GM19023 (cell line): ENCODE measurements around the gene SNX2.
"Not testable (repeated sequence)": the region's sequence is repeated elsewhere in the genome, so short reads cannot be mapped to it uniquely, and the experiment has no call there.

Experiments
- ATAC-seq: cut with Tn5 transposase; IDR thresholded peaks from one replicate; pipeline ENCODE4 v1.9.1; 2021; ENCODE audit warnings: mild to moderate bottlenecking, moderate library complexity; ENCODE audit not compliant: unreplicated experiment

Gene SNX2

DNA sequence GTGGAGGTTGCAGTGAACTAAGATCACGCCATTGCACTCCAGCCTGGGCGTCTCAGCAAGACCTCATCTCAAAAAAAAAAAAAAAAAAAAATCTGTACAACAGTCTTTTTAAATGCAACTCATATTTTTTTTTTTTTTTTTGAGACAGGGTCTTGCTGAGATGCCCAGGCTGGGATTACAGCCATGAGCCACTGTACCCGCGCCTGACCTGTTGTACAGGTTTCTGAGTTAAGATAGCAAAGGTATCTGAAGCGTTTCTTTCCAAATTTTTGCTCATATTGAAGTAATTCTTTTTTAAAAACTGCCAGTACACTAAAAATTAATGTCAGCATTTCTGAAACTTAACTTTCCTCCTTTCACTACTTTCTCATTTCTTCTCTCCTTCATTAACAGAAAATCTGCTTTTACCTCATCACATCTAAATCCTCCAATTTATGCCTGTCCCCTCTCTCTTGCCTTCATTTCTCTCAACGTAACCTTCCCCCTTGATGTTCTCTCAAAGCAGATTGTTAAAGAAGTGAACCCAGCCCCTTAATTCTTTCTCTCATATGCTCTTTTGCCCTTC lies 67.2 kb downstream of the SNX2 start:
- no peak for ATAC-seq

DNA sequence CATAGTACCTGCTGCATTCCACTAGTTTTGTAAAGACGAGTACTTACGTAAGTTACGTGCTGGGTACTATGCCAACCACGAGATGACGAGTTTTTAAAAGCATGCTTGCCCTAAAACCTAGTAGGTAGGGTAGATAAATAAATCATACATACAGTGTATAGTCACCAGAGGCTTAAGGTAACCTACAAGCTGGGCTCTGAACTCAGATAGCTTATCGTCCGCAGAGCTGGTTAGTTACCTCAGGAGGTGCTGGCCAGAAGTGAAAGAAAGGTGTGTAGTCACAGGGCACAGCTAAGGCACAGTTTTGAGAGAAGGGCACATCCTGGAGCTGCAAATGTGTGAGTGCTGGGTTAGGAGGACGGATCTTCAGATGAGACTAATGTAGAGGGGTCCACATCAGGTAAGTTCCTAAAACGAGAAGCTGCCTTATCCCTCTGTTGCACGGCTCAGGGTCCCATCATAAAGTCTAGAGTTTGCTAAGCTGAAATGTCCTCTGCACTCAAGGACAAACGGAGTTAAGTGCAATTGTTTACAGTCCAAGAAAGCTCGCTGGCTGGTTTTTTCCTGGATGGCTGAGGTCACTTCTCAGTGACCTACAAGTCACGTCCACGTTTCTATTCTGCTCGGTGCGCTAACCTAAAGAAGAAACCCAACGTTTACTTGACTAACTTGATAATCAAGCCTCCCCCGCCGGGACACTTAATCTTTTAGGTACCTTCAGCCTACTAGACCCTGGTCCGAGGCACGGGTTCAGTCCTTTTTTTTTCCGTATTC lies 69.4 kb downstream of the SNX2 start:
- ATAC-seq = no peak

DNA sequence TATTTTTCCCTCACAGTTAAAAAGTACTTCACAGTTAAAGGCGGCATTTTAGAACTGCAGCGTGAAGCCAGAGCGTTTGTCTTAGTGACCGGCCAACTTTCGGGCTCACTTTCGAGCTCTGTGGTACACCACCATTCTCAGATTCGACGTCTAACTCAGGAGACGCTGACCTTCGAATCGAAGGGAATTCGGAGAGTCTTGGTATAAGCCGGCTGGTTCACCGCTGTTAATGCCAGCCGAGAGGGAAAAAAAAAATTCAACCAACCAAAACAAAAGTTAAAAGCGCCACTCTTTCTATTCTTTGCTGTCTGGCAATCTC lies 70.0 kb downstream of the SNX2 start:
- ATAC-seq = peak; percentile 48

DNA sequence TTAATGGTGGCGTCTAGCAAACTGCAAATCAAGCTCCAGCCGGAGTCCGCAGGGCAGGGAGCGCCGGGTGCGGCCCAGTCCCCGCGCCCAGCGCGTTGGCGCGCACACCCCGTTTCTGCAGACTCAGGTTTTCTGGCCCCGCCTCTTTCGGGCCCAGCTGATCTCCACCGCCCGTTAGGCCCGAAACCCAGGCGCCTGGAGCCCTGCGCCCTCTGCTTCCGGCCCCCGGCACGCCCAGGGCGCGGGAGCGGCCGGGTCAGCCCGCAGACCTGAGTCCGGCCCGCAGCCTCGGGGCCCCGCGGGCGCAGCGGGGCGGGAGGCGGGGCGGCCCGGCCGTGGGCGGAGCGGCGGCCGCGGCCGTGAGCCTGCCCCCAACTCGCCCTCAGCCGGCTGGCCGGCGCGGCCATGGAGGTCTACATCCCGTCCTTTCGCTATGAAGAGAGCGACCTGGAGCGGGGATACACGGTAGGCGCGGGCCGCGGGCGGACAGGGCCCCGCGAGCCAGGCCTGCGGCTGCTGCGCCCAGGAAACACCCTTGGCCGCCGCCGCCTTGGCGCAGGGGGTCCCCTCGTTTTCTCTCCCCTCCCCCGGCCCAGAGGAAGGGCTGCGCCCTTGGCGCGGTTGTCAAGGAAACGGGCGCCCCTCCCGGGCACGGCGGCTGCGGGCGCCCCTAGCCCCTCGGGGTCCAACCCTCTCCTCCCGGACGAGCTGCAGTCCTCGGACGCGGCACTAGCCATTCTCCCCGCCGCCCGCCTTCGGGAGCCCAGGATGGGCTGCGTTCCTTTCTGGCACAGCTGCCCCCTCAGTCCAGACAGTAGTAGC lies 70.6 kb downstream of the SNX2 start, which contains the start of gene SNX24:
Gene SNX24 (plus strand): TSS at position 385 of the 822 bp plus-strand sequence. CDS start 21 bp downstream, at position 406.
- peak; percentile 83 for ATAC-seq

DNA sequence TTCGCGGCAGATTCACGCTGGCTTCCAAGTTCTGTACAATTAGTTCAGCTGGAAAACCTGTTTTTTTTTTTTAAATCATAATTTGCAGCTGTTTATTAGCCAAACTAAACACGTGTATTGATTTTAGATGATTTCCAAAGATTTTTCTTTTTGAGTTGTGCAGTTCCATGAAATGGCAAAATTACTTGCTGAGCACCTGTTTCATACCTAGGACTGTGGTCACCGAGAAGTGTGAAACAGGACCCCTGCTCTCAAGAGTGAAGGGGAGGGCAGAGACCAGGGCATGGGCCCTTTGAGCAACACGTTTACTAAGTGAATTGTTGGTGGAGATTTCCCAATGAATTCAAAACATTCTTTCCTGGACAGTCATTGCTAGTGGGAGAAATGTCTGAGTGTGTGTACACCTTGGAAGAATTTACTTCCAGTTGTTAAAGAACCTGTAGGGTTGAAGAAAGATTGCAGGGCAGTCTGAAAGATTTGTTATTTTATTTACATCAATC lies 71.2 kb downstream of the SNX2 start:
- no peak for ATAC-seq

DNA sequence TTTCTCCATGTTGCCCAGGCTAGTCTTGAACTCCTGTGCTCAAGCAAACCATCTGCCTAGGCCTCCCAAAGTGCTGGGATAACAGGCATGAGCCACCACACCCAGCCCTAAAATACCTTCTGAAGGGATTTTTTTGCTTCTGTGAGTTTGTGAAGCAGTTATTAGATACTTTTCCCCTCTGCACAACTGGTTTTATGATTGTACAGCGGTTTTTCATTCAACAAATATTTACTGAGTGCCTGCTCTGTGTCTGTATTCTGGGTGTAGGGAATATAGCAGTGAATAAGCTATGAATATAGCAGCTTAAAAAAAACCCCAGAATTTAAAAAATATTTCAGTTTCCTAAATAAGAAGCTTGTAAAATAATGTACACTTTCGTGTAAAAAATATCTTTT lies 72.8 kb downstream of the SNX2 start:
- no peak for ATAC-seq

DNA sequence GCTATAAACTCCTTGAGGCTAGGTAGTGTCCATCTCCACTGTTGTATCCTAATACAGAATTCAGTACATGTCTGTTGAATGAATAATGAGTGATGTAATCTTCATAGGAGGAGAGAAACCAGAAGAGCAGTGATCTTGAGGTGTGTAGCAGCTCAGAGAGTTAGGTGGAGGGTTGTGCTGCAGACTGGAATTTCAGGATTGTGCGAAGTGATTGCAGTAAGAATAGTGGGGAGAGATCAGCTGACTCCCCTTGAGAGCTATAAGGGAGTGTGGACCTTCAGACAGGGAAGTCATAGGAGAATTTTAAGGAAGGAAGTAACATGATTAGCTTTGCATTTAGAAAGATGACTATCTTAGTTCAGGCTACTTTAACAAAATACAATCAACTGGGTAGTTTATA lies 74.9 kb downstream of the SNX2 start:
- no peak for ATAC-seq

DNA sequence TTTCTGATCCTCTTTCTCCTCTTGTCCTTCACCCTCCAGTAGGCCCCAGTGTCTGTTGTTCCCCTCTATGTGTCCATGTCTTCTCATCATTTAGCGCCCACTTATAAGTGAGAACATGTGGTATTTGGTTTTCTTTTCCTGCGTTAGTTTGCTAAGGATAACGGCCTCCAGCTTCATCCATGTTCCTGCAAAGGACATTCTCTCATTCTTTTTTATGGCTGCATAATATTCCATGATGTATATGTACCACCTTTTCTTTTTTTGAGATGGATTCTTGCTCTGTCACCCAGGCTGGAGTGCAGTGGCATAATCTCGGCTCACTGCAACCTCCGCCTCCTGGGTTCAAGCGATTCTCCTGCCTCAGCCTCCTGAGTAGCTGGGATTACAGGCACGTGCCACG lies 82.7 kb downstream of the SNX2 start:
- not testable (repeated sequence) for ATAC-seq

DNA sequence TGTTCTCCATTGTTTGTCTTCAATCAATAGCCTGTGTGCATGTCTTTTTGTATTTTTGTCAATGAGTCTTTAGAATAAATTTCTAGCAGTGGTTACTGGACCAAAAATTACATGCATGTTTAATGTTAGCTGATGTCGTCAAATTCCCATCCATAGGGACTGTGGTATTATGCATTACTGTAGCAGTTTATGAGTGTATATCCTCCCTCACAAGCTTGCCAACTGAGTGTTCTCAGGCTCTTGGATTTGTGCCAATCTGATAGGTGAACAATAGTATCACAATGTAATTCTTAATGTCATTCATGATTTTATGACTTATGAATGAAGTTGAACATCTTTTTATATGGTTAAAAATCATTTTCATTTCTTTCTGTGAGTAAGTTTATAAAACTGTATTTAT lies 83.6 kb downstream of the SNX2 start:
- ATAC-seq = no peak

DNA sequence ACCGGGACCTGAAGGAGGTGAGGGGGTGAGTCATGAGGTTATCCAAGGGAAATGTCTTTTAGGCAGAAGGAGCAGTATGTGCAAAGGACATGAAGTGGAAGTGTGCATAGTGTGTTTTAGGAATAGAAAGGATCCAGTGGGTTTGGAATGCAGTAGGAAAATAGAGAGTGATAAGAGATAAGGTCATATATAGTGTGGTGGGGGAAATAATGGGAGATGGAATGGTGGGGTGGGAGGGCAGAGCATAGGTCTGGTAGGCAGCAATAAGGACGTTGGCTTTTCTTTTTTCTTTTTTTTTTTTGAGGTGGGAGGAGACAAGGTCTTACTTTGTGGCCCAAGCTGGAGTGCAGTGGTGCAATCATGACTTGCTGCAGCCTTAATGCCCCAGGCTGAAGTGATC lies 88.4 kb downstream of the SNX2 start:
- ATAC-seq = no peak

DNA sequence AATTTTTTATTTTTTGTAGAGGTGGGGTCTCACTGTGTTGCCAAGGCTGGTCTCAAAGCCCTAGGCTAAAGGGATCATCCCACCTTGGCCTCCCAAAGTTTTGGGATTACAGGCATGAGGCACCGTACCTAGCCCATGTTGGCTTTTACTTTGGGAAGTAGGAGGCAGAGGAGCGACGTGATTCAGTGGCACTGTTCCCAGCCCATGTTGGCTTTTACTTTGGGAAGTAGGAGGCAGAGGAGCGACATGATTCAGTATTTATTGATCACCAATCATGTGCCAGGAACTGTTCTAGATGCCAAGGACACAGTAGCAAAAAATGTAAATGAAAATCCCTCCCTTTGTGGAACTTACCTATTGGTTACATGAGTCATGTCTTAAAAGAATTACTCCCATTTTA lies 88.8 kb downstream of the SNX2 start:
- ATAC-seq = no peak

DNA sequence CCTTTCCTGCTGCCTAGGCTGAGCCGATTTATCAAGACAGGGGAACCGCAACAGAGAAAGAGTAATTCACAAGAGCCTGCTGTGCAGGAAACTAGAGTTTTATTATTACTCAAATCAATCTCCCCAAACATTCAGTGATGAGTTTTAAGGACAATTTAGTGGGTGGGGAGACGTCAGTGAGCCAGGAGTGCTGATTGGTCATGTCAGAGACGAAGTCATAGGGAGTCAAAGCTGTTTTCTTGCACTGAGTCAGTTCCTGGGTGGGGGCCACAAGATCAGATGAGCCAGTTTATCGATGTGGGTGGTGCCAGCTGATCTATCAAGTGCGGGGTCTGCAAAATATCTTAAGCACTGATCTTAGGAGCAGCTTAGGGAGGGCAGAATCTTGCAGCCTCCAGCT lies 89.5 kb downstream of the SNX2 start:
- ATAC-seq = no peak

DNA sequence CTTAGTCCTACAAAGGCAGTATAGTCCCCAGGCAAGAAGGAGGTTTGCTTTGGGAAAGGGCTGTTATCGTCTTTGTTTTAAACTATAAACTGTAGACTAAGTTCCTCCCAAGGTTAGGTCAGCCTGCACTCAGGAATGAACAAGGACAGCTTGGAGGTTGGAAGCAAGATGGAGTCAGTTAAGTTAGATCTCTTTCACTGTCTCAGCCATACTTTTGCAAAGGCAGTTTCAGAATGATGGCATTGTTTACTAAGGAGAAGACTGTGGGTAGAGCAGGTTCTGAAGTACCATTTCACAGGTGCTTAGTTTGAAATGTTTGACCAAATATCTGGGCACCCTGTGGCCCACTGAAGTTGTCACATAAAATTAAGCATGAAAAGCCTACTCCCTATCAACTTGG lies 90.0 kb downstream of the SNX2 start:
- no peak for ATAC-seq

DNA sequence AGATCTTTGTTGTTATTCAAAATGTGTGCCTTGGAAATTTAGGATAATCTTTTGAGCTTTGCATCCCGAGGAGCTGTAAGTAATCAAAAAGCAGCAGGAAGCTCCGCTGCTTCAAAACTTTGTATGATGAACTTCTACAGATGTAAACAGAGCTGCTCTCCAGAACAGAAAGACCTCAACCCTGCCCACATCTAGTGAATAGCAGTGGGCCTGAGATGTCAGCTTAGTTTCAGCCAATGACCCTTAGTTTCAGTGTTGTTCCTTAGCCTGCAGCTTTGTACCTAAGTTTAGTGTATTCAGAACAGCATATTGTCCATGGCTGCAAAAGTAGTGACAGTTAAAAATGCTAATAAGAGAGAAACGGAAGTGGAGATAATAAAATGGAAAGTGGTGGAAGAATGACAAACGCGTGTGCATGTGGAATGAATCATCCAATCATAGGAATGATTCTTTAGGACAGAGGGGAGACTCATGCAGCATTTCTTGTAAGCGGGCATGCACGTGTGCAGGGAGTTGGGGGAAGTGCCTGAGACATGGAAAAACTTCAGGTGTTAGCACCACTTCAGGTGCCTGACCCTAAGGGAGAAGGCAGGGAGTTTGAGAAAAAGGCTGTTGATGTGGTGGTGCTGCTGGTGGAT lies 95.5 kb downstream of the SNX2 start:
- ATAC-seq = no peak

DNA sequence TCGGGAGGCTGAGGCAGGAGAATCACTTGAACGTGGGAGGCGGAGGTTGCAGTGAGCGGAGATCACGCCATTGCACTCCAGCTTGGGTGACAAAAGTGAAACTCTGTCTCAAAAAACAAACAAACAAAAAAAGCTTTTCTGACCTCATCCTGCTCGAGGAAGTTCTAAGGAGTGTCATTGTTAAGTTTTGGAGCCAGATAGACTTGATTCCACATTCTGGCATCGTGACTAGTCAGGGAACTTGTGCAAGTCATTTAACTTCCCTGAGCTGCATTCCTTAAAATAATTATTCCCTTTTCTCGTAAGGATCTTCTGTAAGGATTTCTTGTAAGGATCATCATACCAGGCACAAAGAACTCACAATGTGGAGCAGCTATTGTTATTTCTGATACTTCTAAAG lies 96.8 kb downstream of the SNX2 start:
- no peak for ATAC-seq

DNA sequence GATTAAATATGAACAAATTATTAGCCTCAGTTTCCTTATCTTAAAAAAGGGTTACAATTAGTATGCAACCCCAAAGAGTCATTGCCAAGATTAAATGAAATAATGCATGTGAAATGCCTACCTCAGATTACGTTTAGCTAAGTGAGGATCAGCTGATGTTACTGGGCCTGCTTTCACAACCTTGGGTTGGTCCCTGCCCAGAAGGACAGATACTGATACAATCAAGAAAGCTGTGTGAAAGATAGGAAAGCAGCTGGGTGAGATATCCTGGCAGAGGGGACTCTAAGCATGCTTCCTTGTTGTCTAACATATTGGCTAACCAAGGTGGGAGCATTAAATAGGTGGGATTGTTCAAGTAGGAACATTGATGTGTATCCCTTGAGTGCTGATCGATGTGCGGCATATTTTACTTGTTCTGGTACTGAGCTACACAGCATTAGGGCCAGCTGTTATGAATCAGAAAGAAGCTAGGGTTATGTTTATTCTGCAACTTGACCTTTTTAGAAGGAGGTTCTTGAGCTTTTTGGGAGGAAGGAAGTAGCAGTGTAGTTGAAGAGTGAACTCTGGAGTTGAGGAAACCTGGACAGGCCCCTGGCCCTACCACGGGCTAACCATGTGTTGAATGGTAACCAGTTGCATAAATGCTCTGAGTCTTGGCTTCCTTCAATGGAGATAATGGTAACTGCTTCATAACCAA lies 99.4 kb downstream of the SNX2 start:
- ATAC-seq = no peak

DNA sequence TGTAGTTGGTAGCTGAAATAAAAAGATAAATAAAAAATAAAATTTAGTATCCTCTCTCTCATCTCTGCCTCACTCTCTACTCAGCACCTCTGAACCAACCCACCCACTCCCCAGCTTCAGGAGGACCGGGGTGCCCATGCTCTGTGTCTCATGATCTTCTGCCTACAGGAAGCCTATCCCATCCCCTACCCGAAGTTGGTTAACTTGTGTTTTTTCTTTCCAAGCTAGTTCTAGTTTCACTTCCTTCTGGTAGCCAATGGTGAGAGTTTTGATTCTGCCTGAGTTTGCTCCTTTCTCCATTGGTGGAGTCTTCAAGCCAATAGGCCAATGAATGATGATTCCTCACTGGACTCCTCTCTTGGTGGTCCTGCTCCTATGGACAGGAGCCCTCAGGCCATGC lies 102.6 kb downstream of the SNX2 start:
- no peak for ATAC-seq

DNA sequence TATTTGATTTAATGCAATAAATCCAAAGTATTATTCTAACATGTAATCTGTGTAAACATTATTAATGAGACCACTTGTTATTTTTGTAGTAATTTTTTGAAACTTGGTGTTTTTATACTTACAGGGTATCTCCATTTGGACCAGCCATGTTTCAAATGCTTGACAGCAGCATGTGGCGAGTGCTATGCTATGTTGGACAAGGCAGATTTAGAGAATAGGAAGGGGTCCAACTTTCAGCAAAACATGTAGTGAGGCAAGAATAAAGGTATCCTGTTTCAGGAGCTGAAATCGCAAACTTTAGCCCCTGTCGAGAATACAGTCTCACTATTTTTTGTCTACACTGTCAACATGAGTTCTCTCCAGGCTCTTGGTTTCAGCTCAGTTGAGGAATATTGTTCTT lies 104.2 kb downstream of the SNX2 start:
- ATAC-seq = no peak
